GM10248 (cell line): ENCODE results near the gene KLK2.

Source experiments
- CTCF ChIA-PET: fragments of 300-600 bp; sonication (Branson Sonifier 250); formaldehyde crosslinking; extraction: SDS; loops from one replicate; lab custom pipeline; 2021; ENCODE audit warnings: antibody characterized with exemption; lab: Yijun Ruan, JAX
- POLR2A ChIA-PET: fragments of 350-650 bp; sonication (Branson Sonifier 250); formaldehyde crosslinking; extraction: SDS; loops from one replicate; lab custom pipeline; 2020; ENCODE audit warnings: antibody characterized with exemption; lab: Yijun Ruan, JAX
- DNase-seq: peaks from one replicate; pipeline ENCODE4 v3.0.0; 2012; ENCODE audit errors: extremely low spot score
- CTCF ChIP-seq: IDR thresholded peaks from 2 replicates; pipeline ENCODE4 v1.5.1; 2012; ENCODE audit warnings: mild to moderate bottlenecking, low read depth; ENCODE audit errors: extremely low read depth, missing control alignments, control extremely low read depth

KLK2 gene

GRCh38 chr19:50873056-50873455 lies at the start of gene KLK2:
Gene KLK2, plus strand, starts transcription at chr19:50873439. Its CDS starts 35 bp downstream, at chr19:50873474.
- TF ChIP-seq CTCF, result no peak
- ChIA-PET POLR2A (no interaction called here), CTCF (interaction anchor here (0.9 to 2.3 kb wide), 6 partner anchors 9 to 504 kb away, joined by 3 to 6 read pairs (median 4); no protein-coding TSS in a partner anchor)
- DNase-seq, result no peak

- ChIA-PET POLR2A (no interaction called here), CTCF (no interaction called here)
- no peak for TF ChIP-seq CTCF
- DNase-seq, result no peak
These were observed 46.6 kb upstream of the KLK2 start for GRCh38 chr19:50826492-50827240.

- no peak for TF ChIP-seq CTCF
- no peak for DNase-seq
- ChIA-PET POLR2A (no interaction called here), CTCF (no interaction called here)
These were observed 45.8 kb upstream of the KLK2 start for GRCh38 chr19:50827476-50827875.

- no peak for DNase-seq
- ChIA-PET CTCF (interaction anchor here (1.1 to 1.4 kb wide), 2 partner anchors 9 to 11 kb away, joined by 4 to 5 read pairs; no protein-coding TSS in a partner anchor), POLR2A (no interaction called here)
- no peak for TF ChIP-seq CTCF
These were observed 43.4 kb upstream of the KLK2 start for GRCh38 chr19:50829801-50830200.

- POLR2A ChIA-PET, result no interaction called here
- no peak for TF ChIP-seq CTCF
- CTCF ChIA-PET, result no interaction called here
- no peak for DNase-seq
These were observed 42.8 kb upstream of the KLK2 start for GRCh38 chr19:50830266-50831025.

GRCh38 chr19:50831026-50831396 lies 42.2 kb upstream of the KLK2 start:
- CTCF ChIA-PET, result no interaction called here
- no peak for TF ChIP-seq CTCF
- POLR2A ChIA-PET, result no interaction called here
- DNase-seq, result no peak
